Keratinocyte (primary cell): Measurements from ENCODE around the gene MICAL3.

Experiments used
- CTCF ChIP-seq, 3 experiments: IDR thresholded peaks in 1 of 3; conservative IDR thresholded peaks in 1 of 3; optimal IDR thresholded peaks in 1 of 3; 2 replicates in 2 of 3; 3 replicates in 1 of 3; pipeline versions ENCODE3 to v1.5.1; 2011; ENCODE audit warnings: low read length in 3 of 3, mild to moderate bottlenecking in 3 of 3, moderate library complexity in 2 of 3, control low read depth in 1 of 3, inconsistent platforms in 1 of 3; ENCODE audit not compliant: insufficient read depth in 2 of 3; ENCODE audit errors: extremely low read depth in 1 of 3
- EZH2 ChIP-seq: IDR thresholded peaks from one replicate; pipeline ENCODE4 v1.6.1; 2012; ENCODE audit warnings: inconsistent platforms, mild to moderate bottlenecking, low read length, moderate library complexity

GRCh38 chr22:17924076-17924475 lies 100.3 kb downstream of the MICAL3 start:
- TF ChIP-seq CTCF (optimal IDR thresholded peaks at IDR 0.05 in 1 of 3, IDR thresholded peaks at IDR 0.05 in 1 of 3, conservative IDR thresholded peaks at IDR 0.05 in 1 of 3; ENCODE audit: extremely low read depth in 1 of 3, insufficient read depth in 2 of 3, low read length in 3 of 3) = no peak
- TF ChIP-seq EZH2 = no peak
